A673 (cell line): Measurements from ENCODE around the gene ISG15. TPM values are rescaled to one million over a fixed set of nuclear protein-coding genes. Genes with fewer than 3 reads are reported as not detected.

Source experiments
- BruUV-seq: library from RNA; stranded (reverse); fragments of 400-500 nt; replicated peaks from 2 replicates; lab custom pipeline; 2021; lab: Mats Ljungman, UMichigan
- CTCF ChIA-PET: fragments of 300-600 bp; sonication (Branson Sonifier 250); formaldehyde crosslinking; loops from one replicate; lab custom pipeline; 2022; ENCODE audit warnings: antibody characterized with exemption; lab: Charles Lee
- POLR2A ChIA-PET: fragments of 300-600 bp; sonication (Branson Sonifier 250); formaldehyde crosslinking; loops from one replicate; lab custom pipeline; 2022; ENCODE audit warnings: antibody characterized with exemption; ENCODE audit not compliant: low non-redundant PET; lab: Charles Lee
- DNase-seq: peaks from one replicate; pipeline ENCODE4 v3.0.0-alpha.2; 2015; ENCODE audit warnings: low spot score
- H3K27ac ChIP-seq: fragments of 200-600 bp; sonication (generic); 2 replicates; pipeline ENCODE4 v1.5.1; 2016; ENCODE audit warnings: mixed run types, low read depth, mild to moderate bottlenecking, mixed read lengths, antibody characterized with exemption, low read length; ENCODE audit not compliant: poor library complexity, severe bottlenecking
- H3K27me3 ChIP-seq: fragments of 200-600 bp; sonication (generic); replicated peaks from 2 replicates; pipeline ENCODE4 v1.6.1; 2017; ENCODE audit warnings: mixed run types, low read depth, mild to moderate bottlenecking, mixed read lengths, antibody characterized with exemption, low read length; ENCODE audit not compliant: insufficient read depth, poor library complexity
- H3K36me3 ChIP-seq: fragments of 200-600 bp; sonication (generic); 2 replicates; pipeline ENCODE4 v1.6.1; 2016; ENCODE audit warnings: mixed run types, mild to moderate bottlenecking, mixed read lengths, antibody characterized with exemption, low read length; ENCODE audit not compliant: insufficient read depth, poor library complexity, severe bottlenecking
- H3K4me1 ChIP-seq: fragments of 200-600 bp; sonication (generic); 2 replicates; pipeline ENCODE4 v1.6.1; 2017; ENCODE audit warnings: mixed run types, mild to moderate bottlenecking, mixed read lengths, antibody characterized with exemption, low read length; ENCODE audit not compliant: insufficient read depth, poor library complexity, severe bottlenecking
- H3K4me3 ChIP-seq: fragments of 200-600 bp; sonication (generic); 2 replicates; pipeline ENCODE4 v1.5.1; 2016; ENCODE audit warnings: low read depth, mixed run types, mild to moderate bottlenecking, mixed read lengths, low read length; ENCODE audit not compliant: poor library complexity, severe bottlenecking
- H3K9me3 ChIP-seq: fragments of 200-600 bp; sonication (generic); 2 replicates; pipeline ENCODE4 v1.6.1; 2016; ENCODE audit warnings: mixed run types, low read depth, mild to moderate bottlenecking, mixed read lengths, antibody characterized with exemption, low read length; ENCODE audit not compliant: poor library complexity, severe bottlenecking
- EZH2 ChIP-seq: fragments of 200-600 bp; sonication (generic); IDR thresholded peaks from 2 replicates; pipeline ENCODE4 v1.6.1; 2017; ENCODE audit warnings: borderline replicate concordance, low read depth, mild to moderate bottlenecking, mixed read lengths, antibody characterized with exemption, low read length; ENCODE audit not compliant: poor library complexity, severe bottlenecking
- intact Hi-C: fragments of 100-400 bp; cut with micrococcal nuclease; formaldehyde crosslinking; loops from one replicate; pipeline ENCODE4 v1.10.0; 2022; ENCODE audit not compliant: unreplicated experiment
- total RNA-seq: library from RNA; stranded (reverse); gene quantifications from 2 replicates; pipeline ENCODE4 v1.2.3, GENCODE V29; 2021
- TF ChIP-seq, protein P1 (sequence below): fragments of 300-800, 200-600 bp; sonication (generic); conservative IDR thresholded peaks from 2 replicates; pipeline ENCODE4 v1.5.1; 2017; ENCODE audit warnings: low read depth, mild to moderate bottlenecking, antibody characterized with exemption, low read length, moderate library complexity, mixed read lengths

Gene ISG15
- total RNA-seq, 1 experiment from 2014 or later: 45.3 TPM

DNA sequence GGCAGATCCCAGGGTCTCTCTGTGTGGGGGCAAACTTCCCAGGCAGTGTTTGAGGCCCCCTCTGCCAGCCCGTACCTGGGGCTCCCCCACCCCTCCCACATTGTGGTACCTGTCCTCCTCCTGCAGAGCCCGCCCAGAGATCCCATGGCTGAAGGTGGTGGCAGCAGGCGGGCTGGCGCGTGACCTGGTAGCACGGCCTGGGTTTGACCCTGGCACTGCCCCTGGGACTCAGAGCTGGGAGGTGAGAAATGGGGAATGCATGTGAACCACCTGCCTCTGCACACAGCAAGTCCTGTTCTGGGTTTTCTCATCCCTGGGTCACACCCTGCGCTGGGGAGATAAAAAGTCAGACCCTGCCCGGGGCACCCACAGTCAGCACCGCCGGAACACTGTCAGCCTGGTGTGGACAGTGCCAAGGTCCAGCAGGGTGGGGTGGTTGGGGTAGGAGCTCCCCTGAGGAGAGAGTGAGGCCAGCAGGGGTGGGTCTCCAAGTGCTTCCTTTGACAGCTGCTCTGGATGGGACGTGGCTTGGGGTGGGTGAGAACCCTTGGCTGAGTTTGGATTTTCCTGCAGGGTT is 18.4 kb downstream of the ISG15 start:
- Histone ChIP-seq H3K9me3 (no peaks in the 10 kb centered on the region), H3K36me3 (peaks cover 7% of the 10 kb centered on the region), H3K27ac (peak overlapping the region; percentile 50), H3K27me3 (no peaks in the 10 kb centered on the region), H3K4me1 (peaks cover 32% of the 10 kb centered on the region), H3K4me3 (no peak overlapping the region)
- POLR2A ChIA-PET: no interaction called here
- no TSS peak for BruUV-seq
- intact Hi-C loops: loop anchor here (10.0 kb wide), 1 partner anchor 83 kb away; the partner anchor contains the start of gene C1orf159
- no peak for DNase-seq
- no peak for TF ChIP-seq EZH2
- TF ChIP-seq, protein P1, sequence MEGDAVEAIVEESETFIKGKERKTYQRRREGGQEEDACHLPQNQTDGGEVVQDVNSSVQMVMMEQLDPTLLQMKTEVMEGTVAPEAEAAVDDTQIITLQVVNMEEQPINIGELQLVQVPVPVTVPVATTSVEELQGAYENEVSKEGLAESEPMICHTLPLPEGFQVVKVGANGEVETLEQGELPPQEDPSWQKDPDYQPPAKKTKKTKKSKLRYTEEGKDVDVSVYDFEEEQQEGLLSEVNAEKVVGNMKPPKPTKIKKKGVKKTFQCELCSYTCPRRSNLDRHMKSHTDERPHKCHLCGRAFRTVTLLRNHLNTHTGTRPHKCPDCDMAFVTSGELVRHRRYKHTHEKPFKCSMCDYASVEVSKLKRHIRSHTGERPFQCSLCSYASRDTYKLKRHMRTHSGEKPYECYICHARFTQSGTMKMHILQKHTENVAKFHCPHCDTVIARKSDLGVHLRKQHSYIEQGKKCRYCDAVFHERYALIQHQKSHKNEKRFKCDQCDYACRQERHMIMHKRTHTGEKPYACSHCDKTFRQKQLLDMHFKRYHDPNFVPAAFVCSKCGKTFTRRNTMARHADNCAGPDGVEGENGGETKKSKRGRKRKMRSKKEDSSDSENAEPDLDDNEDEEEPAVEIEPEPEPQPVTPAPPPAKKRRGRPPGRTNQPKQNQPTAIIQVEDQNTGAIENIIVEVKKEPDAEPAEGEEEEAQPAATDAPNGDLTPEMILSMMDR: no peak
- CTCF ChIA-PET: interaction anchor here (1.0 kb wide), 1 partner anchor 12 kb away, joined by 7 read pairs; the partner anchor contains the start of gene AGRN

DNA sequence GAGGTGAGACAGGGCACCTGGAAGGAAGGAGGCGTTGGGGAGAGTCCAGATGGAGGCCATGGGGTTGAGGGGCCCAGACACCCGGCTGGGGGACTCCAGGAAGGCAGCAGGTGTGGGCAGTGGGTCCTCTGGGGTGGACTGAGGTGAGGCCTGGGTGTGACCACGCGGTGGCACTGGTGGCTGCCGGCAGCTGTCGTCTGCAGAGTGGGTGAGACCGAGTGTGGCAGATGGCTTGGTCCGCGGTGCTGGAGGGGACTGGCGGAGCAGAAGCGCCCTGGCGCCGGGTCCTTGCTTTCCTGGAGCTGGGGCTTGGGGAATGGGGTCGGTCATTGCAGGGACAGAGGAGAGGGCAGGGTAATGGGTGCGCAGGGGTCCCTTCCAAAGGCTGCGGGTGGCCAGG is 19.1 kb downstream of the ISG15 start:
- CTCF ChIA-PET: interaction anchor here (1.0 kb wide), 1 partner anchor 13 kb away, joined by 7 read pairs; the partner anchor contains the start of gene AGRN
- TF ChIP-seq, protein P1: no peak
- no peak for TF ChIP-seq EZH2
- Histone ChIP-seq H3K36me3 (peaks cover 4% of the 10 kb centered on the region), H3K27me3 (no peaks in the 10 kb centered on the region), H3K4me3 (peak overlapping the region; percentile 48), H3K4me1 (peaks cover 25% of the 10 kb centered on the region), H3K9me3 (no peaks in the 10 kb centered on the region), H3K27ac (peak overlapping the region; percentile 50)
- no TSS peak for BruUV-seq
- DNase-seq: no peak
- intact Hi-C loops: loop anchor here (10.0 kb wide), 1 partner anchor 82 kb away; the partner anchor contains the start of gene C1orf159
- POLR2A ChIA-PET: no interaction called here

DNA sequence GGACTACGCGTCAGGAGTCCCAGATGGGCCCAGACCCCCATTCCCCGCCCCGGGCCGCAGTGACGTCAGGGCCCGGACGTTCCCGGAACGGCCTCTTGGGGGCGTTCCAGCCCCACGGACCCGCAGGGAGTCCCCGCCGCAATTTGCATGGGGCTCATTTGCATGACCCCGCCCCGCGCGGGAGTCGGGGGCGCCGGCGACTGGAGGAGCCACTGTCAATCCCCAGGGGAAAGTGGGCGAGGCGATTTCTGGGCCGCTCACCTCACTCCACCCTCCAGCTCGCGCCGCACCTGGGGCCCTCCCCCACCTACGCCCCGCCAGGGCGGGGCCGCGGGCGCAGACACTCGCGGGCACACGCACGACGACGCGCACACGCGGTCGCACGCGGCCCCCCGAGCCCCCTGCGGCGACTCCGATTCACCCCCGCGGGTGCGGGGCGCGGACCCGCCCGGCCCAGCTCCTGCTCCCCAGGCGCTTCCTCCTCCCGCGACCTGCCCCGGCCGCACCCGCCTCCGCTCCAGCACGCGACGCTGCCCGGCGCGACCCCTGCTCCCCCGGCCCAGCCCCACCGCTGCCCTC is 19.8 kb downstream of the ISG15 start:
- H3K4me1 ChIP-seq: peaks cover 20% of the 10 kb centered on the region
- ChIA-PET CTCF (interaction anchor here (0.6 to 1.0 kb wide), 2 partner anchors 13 to 83 kb away, joined by 3 to 7 read pairs; partner anchors contain the start of genes AGRN and C1orf159), POLR2A (no interaction called here)
- intact Hi-C loops: loop anchor here (10.0 kb wide), 1 partner anchor 82 kb away; the partner anchor contains the start of gene C1orf159
- no peaks in the 10 kb centered on the region for H3K9me3 ChIP-seq
- peak overlapping the region; percentile 50 for H3K27ac ChIP-seq
- no peaks in the 10 kb centered on the region for H3K36me3 ChIP-seq
- no peak for TF ChIP-seq EZH2
- TF ChIP-seq, protein P1: peak; percentile 83
- H3K4me3 ChIP-seq: peak overlapping the region; percentile 48
- no TSS peak for BruUV-seq
- no peaks in the 10 kb centered on the region for H3K27me3 ChIP-seq
- peak; percentile 96 for DNase-seq
